ENCODE measurements around the gene ROBO3.

Gene ROBO3

GRCh38 chr11:124842305-124842704 lies 22.9 kb upstream of the ROBO3 start:
- DNase-seq = no peak

GRCh38 chr11:124843616-124843910 lies 21.7 kb upstream of the ROBO3 start:
- DNase-seq = no peak

GRCh38 chr11:124844664-124845079 lies 20.6 kb upstream of the ROBO3 start:
- no peak for DNase-seq

GRCh38 chr11:124846070-124846673 lies 19.1 kb upstream of the ROBO3 start:
- no peak for DNase-seq

- no peak for DNase-seq
These were observed 6.1 kb upstream of the ROBO3 start for GRCh38 chr11:124859171-124859570.

- no peak for DNase-seq
These were observed 3.6 kb upstream of the ROBO3 start for GRCh38 chr11:124861670-124862069.

GRCh38 chr11:124863137-124863825 lies 2.0 kb upstream of the ROBO3 start:
- no peak for DNase-seq

GRCh38 chr11:124863826-124864165 lies 1.4 kb upstream of the ROBO3 start:
- no peak for DNase-seq

- no peak for DNase-seq
These were observed 898 bp upstream of the ROBO3 start for GRCh38 chr11:124864176-124864891.

GRCh38 chr11:124864892-124865180 lies 396 bp upstream of the ROBO3 start:
- DNase-seq = no peak

GRCh38 chr11:124865902-124866851 lies 945 bp downstream of the ROBO3 start:
- DNase-seq = no peak

- no peak for DNase-seq
These were observed 2.5 kb downstream of the ROBO3 start for GRCh38 chr11:124867700-124868099.

GRCh38 chr11:124868331-124869274 lies 3.4 kb downstream of the ROBO3 start:
- no peak for DNase-seq

- no peak for DNase-seq
These were observed 4.1 kb downstream of the ROBO3 start for GRCh38 chr11:124869331-124869730.

GRCh38 chr11:124869856-124870387 lies 4.7 kb downstream of the ROBO3 start:
- DNase-seq = no peak

- DNase-seq = no peak
These were observed 5.2 kb downstream of the ROBO3 start for GRCh38 chr11:124870430-124870829.

- DNase-seq = no peak
These were observed 7.0 kb downstream of the ROBO3 start for GRCh38 chr11:124872280-124872679.

GRCh38 chr11:124872741-124873140 lies 7.5 kb downstream of the ROBO3 start:
- DNase-seq = no peak

GRCh38 chr11:124873951-124874350 lies 8.7 kb downstream of the ROBO3 start:
- no peak for DNase-seq

GRCh38 chr11:124874571-124875255 lies 9.5 kb downstream of the ROBO3 start:
- DNase-seq = no peak

- DNase-seq = no peak
These were observed 10.2 kb downstream of the ROBO3 start for GRCh38 chr11:124875401-124875800.

Measured in fibroblast of skin of abdomen (primary cell).